ENCODE results near the gene PDLIM7.

DNA sequence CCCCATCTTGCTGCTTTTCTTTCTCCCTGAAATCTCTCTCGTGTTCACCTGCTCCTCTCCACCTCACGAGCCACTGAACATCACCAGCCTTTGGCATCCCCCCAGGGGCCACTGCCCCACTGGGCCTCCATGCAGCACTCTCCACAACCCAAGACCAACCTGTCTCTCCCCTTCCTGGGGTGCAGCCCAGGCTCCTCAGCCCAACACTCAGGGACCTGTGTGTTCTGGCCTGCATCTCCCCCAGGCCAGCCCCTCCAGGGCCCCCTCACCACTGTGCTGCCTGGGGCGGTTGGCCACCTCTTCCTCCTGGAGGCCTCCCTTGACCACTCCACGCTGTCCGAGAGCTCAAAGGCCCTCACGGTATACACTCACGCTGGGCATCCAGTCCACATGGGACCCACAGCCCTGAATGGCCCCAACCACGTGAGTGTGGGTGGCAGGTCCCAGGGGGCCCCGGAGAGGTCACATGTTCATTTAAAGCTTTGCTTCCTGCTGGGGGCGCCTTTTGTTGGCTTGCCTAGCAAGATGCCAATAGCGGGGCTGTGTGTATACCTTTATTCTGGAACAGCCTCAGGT lies 12.7 kb upstream of the PDLIM7 start:
- TF ChIP-seq CTCF (IDR thresholded peaks at IDR 0.05; ENCODE audit: low read length) (no peak), EZH2 (optimal IDR thresholded peaks at IDR 0.05; ENCODE audit: low read depth, low read length) (no peak), EZH2phosphoT487 (IDR thresholded peaks at IDR 0.05; ENCODE audit: low read length) (no peak)

Data from MM.1S (cell line).